Stimulated activated CD4-positive, alpha-beta T cell treated with anti-CD3 and anti-CD28 coated beads, Interleukin-4, amount 100 ng/mL, for 48 hours (primary cell): ENCODE results near the gene EIF3D.

ENCODE experiments used
- DNase-seq, 2 donors: peaks; one replicate each; pipeline ENCODE4 v3.0.0-alpha.2; 2020; ENCODE audit warnings: low read depth in 2 of 2

EIF3D gene

DNA sequence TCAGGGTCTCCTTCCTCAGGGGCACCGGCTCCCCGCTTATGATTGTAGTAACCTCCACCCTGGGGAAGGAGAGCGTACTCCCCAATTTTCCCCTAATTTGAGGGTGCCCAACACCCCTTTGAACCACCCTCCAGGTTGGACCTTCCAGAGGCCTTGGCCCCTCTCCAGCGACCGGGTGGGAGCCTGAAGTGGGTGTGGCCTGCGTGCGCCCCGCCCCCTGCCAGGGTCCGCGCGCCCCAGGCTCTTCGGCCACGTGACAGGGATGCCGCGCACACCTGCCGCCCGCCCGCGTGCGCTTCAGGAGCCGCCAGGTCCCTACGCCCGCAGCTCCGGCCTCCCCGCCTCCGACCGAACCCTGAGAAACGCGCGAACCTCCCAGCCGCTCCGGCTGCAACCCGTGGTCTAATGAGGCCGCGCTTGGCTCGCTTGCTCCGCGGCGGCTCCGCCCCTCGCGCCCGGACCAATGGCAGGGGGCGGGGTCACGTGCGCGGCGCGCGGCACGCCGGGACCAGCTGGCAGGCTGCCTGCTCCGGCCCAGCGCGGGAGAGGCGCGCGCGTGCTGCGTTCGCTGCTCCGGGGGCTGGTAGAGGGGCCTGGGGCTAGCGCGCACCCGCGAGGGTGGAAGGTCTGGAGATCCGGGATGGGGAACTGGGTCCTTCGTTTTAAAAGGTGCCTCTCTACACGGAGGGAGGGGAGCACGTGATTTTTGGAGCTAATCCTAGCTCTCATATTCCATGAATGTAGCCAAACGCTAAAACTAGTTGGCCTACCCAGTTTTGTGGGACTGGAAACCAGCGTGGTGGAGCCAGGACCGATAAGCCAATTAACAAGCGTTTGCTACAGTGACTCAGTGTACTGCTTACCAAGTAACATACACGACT is 22.1 kb downstream of the EIF3D start, which contains the start of gene FOXRED2:
Gene FOXRED2, minus strand, starts transcription at position 404 of the 881 bp plus-strand sequence. CDS start 618 bp downstream, outside the sequence.
- DNase-seq = peak; percentile 83 to 86

DNA sequence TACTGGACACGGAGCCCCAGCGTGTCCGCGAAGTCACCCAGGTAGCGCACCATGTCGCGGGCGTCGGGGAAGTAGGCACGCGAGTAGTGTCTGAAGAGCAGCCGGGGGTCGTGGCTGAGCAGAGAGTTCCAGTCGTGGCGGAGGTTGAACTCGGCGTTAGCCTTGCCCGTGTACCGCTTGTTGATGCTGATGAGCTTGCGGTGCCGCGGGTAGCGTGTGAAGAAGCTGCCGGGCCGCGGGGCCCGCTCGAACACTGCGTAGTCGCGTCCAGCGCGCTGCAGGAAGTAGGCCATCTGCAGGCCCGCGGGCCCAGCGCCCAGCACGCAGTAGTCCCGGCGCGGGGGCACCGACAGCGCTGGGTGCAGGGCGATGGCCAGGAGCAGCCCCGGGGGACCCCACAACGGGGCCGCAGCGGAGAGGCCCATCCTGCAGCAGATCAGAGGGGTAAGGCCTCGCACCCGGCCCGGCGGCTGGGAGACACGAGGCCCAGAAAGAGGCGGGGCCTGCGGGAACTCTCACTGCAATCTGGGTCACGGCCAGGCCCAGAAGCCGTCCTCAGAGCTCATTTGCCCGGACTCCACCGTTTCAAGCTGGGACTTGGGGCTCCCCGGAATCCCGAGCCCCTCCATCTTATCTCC is 22.8 kb downstream of the EIF3D start:
- DNase-seq = no peak

DNA sequence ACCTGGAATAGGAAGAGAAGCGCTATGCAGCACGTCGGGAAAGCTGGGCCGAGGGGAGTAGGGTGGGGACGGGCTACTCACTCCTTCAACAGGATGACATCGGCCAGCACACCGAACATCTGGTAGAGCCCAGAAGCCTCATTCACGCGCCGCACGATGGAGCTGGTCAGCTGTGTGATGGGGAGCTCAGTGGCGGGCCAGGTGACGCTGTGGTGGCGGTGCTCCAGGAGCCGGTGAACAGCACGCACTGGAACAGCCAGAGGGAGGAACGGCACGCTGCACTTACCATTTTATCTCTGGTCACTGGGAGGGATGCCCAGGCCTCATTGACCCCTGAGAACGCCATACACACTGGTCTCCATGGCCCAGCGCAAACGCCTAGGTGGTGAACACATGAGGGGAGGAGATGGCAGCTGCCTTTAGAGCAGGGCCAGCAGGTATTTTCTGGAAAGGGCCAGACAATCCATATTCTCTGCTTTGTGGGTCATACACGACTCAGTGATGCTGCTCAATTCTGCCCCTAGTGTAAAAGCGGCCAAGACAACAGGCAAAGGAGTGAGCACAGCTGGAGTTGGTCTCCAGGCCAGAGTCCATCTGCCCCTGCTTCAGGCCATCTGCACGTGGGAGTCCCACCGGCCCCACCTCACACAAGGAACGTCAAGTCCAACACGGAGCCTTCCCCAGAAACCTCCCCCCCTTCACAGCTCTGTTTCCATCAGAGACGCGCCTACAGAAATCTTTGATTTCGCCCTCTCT is 30.9 kb downstream of the EIF3D start:
- no peak for DNase-seq

DNA sequence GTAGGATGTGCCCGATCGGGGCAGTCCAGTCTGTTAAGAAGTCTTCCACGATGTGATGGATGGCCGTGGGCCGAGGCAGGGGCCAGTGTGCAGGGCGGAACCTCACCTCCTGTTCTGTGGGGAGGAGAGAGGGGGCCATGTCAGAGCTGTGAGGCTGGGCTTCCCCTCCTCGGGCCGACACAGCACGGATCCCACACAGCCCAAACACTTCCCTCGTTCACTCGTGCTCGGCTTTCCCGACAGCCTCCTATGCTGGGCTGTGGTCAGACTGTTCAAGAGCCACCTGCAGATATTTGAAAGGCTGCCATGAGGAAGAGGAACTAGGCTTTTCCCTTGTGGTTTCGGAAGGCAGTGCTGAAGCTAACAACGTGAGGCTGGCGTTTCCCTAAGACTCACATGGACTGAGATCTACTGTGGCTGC is 35.3 kb downstream of the EIF3D start:
- no peak for DNase-seq

DNA sequence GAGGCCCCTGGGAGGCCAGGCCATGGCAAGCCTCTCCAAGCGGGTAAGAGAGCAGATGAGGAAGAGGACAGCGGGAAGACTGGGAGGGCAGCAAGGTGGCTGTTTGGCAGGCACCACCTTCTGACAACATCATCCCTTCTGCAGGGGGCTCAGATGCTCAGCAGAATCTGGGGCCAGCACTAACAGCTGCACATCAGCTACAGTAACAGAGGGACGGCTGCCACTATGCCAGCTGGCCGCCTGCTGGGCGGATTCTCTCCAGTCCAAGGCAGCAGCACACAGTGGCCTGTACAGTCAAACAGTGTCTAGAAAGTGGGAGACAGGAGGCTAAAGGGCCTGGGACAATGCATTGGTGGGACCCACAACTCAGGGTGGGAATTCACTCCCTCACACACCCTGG is 36.9 kb downstream of the EIF3D start:
- no peak for DNase-seq

DNA sequence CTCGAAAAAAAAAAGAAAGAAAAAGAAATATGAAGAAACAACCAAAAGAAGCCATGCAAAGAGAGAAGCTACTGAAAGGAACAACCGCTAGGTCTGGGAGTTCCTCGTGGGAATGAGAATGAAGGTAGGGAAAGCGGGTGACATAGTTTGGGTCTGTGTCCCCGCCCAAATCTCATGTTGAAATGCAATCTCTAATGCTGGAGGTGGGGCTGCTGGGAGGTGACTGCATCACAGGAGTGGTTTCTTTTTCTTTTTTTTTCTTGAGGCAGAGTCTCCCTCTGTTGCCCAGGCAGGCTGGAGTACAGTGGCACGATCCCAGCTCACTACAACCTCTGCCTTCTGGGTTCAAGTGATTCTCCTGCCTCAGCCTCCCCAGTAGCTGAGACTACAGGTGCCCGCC is 37.8 kb downstream of the EIF3D start:
- DNase-seq = no peak

DNA sequence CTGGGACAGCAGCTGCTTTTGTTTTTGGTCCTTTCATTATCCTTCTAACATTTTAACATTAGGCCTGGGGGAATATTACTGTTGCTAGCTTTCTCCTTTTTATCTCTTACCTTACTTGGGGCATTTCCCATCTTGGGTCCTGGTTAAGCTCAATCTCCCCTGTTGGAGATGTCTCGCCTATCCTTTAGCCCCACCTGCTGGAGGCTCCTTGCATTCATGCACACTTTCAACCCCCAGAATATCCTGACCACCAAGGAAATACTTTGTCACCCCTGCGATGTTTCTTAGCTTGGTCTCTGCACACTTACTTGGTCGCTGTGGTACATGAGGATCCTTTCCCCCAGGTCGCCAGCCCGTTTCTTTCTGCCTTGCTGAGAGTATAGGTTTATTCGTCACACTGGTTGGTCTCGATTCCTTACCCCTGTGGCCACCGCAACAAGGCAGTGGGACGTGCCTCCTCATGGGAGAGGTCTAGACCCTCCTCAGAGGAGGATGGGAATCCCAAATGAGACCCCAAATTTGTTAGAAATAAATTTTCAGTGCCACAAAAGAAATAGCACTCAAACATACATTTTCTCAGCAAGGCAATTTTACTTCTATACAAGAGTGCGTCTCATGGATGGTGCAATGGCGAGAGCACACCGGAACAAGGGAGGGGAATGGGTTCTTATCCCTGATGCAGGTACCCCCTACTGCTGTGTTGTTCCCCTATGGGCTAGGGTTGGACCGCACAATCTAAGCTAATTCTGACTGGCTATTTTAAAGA is 42.2 kb downstream of the EIF3D start:
- peak; percentile 42 to 53 for DNase-seq

DNA sequence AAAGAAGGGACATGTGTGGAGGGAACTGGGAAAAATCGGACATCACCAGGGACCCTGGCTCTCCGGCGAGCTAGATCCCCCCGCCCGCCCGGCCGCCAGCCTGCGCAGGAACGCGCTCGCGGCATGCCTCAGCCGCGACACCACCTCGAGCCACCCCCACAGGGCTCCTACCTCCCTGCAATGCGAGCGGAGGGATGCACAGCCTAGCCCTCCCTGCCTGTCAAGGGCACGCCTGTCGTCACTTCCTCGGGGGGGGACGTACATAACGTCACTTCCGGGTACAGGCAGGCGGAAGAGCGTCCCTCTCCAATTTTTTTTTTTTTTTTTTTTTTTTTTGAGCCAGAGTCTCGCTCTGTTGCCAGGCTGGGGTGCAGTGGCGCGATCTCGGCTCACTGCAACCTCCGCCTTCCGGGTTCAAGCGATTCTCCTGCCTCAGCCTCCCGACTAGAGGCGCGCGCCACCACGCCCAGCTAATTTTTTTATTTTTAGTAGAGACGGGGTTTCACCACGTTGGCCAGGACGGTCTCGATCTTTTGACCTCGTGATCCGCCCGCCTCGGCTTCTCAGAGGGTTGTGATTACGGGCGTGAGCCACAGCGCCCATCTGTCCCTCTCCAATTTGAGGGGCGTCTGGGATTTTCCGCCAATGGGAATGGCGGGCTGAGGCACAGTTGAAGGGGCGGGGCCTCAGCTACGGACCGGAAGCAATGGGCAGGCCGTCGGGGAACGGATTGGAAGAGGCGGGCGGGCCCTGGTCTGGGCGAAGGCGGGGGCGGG is 47.4 kb downstream of the EIF3D start, which contains the start of gene TXN2:
Gene TXN2, minus strand, starts transcription at position 248 of the 776 bp plus-strand sequence. CDS start 803 bp downstream, outside the sequence.
- peak; percentile 93 to 94 for DNase-seq

DNA sequence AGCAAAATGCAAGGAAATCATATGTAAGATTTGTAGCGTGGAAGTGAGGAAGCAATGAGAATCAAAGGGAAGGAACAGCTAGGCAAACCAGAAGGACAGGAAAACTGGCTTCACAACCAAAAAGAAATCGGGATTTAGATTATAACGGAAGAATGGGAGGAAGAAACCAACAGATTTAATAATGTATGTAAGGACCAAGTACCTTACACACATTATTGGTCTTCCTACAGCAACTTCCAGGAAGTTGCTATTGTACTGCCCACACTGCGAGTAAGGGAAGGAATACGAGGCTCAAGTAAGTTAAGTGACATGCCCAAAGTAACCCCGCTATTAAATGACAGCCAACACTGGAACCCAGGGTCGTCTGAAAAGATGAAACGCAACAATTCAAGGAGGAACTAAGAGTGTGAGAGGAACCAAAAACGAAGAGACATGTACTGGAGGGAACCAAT is 48.0 kb downstream of the EIF3D start:
- no peak for DNase-seq

DNA sequence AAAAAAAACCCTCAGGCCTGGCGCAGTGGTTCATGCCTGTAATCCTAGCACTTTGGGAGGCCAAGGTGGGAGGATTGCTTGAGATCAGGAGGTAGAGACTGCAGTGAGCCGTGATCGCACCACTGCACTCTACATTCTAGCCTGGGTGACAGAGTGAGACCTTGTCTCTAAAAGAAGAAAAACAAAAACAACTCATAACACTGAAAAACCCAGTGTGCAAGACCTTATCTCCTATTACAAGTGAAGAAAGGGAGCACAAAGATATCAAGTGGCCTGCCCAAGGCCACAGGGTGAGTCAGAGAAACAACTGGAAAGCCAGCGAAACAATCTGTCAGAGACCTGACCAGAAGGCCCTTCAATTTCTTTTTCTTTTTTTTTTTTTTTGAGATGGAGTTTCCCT is 50.0 kb downstream of the EIF3D start:
- DNase-seq = no peak

DNA sequence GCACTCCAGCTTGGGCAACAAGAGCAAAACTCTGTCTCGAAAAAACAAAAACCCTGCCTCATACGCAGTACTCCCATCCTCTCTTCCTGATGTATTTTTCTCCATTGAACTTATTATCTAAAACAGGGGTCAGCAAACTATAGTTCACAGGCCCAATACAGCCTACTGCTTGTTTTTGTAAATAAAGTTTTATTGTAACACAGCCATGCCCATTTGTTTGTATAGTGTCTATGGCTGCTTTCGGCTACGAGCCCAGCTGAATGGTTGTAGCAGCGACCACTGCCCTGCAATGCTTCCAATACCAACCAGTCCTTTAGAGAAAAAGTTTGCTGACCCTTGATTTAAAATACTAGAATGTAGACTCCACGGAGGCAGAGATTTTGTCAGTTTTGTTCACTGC is 53.6 kb downstream of the EIF3D start:
- DNase-seq = no peak

DNA sequence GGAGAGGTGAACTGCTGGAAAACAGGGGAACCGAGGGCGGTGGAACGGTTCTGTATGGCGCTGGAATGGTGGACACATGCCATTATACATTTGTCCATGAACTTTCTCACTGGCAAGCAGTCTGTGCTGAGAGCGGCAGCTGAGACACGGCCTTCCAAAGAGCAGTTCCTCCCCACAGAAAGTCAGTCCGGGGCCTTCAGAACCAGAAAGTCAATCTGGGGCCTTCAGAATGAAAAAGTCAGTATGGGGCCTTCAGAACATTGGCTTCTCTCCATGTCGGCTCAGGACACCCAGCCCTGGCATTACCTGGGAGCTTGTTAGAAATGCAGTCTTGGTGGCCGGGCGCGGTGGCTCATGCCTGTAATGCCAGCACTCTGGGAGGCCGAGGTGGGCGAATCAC is 56.3 kb downstream of the EIF3D start:
- no peak for DNase-seq

DNA sequence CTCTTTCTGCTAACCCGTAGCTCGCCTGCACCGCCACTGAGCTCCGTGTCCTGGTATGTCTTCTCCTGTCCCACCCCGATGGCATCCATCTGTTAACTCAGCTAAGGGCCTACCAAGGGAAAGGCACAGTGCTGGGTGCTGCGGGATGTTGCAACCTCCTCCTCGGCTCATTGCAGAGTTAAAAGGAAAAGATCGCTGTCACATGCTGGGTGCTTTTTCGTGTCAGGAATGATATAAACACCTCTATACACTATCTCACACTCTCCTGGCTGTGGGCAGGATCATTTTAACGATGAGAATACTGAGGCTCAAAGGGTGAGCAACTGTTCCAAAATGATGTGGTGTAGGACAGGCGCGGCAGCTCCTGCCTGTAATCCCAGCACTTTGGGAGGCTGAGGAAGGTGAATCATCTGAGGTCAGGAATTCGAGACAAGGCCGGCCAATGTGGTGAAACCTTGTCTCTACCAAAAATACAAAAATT is 57.6 kb downstream of the EIF3D start:
- no peak for DNase-seq

DNA sequence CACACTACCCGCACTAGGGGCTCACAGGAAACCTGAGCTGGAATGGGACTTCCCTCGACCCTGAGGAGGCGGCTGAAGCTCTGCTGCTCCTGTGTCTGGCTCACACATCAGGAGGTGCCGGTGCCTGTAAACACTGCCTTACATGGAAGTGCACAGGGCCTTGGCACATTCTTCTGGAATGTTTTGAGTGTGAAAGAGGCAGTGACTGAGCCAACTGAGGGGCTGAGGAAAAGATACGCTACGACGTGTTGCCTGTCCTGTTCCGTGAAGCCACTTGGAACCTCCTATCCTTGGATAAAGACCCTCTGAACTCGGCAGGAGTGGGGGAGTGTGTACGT is 58.0 kb downstream of the EIF3D start:
- no peak for DNase-seq

DNA sequence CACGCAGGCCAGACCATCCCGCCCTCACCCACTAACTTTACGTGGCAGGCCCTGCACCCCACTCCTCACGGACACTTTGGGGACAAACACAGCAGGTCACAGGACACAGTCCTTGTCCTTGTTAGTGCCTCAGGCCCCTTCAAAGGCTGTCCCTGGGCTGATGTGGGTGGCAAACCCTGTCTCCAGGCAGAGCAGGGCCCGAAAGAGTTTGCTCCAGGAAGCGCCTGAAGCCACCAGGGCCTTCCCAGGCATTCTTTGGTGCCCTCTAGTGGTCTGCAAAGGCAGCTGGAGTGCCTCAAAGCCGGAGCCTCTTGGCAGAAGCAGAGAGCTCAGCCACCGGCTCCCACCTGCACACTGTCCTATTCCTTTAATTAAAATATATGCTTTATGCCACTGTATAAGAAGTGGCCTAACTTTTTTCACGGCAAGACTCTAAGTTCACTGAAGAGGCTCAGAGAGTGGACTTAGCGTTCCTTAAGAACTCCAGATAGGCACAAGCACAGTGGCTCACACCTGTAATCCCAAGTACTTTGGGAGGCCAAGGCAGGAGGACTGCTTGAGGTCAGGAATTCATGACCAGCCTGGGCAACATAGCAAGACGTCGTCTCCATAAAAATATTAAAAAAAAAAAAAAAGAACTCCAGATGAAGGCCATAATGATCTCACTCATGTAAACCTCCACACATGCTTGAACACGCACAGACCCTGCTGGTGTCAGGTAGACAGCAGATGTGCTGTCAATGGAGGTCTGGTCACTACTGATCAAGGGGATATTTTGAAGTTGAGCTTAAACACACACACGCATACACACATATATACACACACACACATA is 58.6 kb downstream of the EIF3D start:
- peak; percentile 62 to 73 for DNase-seq

DNA sequence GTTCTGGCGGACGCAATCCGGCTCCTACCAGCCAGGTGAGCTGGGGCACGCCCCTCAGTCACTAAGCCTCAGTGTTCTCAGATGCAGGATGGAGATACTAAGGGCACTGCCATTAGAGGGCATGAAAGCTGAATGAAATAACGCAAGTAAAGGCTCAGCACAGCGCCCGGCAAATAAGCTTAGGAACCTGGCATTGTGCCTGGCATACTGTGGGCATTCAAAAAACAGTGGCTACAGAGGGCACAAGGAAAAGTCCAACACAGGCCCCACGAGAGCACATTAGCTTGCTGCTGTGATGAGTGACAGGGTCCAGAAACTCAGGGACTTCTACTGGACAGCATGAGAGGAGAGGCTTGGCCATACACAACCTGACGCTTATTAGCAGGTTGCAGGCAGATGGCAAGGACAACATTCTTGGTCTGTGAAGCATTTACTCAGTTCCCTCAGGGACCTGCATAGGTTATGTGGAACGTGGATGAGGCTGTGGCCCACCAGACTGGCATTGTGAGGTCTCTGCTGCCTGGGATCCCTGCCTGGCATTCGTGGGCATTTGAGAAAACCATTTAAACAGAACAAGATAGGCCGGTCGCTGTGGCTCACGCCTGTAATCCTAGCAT is 59.8 kb downstream of the EIF3D start:
- DNase-seq = no peak

DNA sequence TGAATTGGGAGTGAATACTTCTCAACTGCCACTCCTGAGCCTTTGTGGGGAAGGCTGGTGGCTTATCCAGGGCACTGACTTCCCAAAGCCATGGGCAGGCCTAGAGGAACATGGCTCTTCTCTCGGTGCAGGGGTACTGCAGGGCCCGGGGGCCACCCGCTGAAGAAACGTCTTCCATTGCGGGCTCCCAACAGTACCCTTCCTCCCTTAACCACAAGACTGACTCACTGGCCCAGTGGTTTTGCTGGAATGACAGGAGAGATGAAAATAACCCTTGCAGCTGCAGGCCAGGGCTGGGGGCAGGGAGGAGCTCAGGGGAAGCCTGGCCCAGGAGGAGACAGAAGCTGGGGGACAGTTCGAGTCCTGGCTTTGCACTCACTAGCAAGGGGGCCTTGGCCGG is 61.0 kb downstream of the EIF3D start:
- DNase-seq = no peak

DNA sequence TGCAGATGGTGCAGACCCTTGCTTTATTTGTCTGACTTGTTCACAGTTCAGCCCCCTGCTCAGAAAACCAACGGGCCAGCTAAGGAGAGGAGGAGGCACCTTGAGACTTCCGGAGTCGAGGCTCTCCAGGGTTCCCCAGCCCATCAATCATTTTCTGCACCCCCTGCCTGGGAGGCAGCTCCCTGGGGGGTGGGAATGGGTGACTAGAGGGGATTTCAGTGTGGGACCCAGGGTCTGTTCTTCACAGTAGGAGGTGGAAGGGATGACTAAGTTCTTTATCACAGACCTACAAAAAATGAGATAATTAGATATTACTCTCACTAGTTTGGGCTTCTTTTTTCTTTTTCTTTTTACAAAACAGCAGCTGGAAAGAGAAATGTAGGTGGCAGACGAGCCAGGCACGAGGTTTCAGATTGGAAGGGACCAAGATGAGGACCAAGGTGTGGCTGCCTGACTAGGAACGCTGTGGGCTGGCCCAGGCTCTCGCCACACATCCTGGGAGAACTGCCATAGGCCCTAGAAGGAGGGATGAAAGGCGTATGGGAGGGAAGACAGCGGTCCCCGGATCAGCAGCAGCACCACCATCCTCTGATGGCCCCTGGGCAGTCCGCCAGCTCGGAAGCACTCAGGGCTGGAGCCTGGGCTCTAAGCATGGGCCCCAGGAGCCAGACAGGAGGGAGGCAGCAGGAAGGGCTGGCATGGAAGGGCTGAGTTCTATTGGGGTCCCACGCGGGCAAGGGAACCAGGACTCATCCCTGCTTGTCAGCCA is 61.7 kb downstream of the EIF3D start:
- no peak for DNase-seq
